Myocyte (in vitro differentiated cells): ENCODE data around the gene ZNF579. TPM values are rescaled to one million over a fixed set of nuclear protein-coding genes. Genes with fewer than 3 reads are reported as not detected.
"Not testable (repeated sequence)": the region's sequence is repeated elsewhere in the genome, so short reads cannot be mapped to it uniquely, and the experiment has no call there.

Source experiments
- DNase-seq: peaks from one replicate; pipeline ENCODE4 v3.0.0-alpha.2; 2012; ENCODE audit warnings: low read depth
- total RNA-seq: library from RNA; depleted of rRNA; stranded (reverse); fragments of >200 nt; gene quantifications from 2 replicates; pipeline ENCODE4 v1.2.3, GENCODE V29; 2014

ZNF579 gene
- total RNA-seq, 1 donor from 2014 or later = 13.3 TPM

DNA sequence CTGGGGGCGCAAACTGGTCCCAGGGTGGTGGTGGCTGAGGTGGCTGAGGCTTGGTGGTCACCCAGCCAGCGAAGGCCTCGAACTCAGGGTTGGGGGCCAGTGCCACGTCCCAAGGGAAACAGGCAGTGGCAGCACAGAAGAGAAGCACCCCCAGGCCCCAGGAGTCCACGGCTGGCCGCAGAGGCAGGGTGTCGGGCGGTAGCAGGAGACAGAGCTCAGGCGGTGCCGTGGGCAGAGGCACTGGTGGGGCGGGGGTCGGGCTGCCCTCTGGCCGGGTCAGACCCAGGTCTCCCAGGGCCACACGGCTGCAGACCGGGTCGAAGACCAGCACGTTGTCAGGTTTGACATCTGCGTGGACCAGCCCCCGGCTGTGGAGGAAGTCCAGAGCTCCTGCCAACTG is 39.6 kb downstream of the ZNF579 start:
- no peak for DNase-seq

DNA sequence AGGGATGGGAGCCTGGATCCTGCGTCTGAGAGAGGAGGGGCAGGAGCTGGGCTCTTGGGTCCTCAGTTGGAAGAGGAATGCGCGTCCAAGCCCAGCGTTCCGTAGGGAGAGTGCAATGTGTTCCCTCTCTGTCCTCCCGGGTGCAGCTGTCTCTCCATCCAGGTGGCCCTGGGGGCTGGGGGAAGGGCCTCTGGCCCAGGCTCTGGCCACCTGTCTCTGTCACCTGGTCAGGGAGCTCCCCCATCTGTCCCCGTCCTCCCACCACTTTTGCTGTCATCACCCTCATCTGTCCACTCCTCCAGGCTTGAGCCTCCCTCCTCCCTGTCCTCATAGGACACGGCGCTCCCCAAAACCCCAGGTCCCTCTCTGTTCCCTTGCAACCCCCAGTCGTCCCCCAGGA is 40.0 kb downstream of the ZNF579 start:
- DNase-seq = peak; percentile 87

DNA sequence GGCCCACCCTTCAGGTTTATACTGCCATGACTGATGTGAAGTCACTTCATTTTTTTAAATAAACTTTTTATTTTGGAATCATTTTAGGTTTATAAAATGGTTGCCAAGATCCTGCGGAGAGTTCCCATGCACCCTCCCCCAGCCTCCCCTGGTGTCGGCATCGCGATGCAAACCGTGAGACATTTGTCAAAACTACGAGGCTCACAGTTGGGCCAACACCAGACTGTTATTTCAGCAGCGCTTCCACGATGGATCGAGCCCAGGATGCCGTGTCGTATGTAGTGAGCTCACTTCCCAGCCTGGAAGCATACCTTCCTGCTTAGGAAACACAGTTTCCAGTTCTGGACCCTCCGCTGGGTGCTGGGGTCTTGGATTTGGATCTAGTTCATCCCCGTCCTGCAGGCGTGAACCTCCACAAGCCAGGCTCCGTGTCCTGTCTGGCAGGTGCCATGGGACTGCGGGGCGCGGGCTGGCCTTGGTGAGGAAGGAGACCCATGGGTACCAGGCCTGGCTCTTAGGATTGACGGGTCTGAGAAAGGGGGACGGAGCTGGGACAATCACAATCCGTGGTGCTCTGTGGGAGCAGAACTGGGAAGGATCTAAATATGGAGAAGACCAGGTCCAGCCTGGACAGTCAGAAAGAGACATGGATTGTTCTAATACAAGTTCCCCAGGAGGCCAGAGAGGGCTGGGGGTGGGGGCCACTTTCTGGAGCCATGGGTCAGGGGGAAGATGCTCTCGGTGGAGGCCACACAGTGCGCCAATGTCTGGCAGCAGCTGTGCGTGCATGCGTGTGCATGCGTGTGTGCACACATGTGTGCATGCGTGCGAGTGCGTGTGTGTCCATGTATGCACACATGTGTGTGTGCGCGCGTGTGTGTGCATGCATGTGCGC is 41.3 kb downstream of the ZNF579 start:
- no peak for DNase-seq

DNA sequence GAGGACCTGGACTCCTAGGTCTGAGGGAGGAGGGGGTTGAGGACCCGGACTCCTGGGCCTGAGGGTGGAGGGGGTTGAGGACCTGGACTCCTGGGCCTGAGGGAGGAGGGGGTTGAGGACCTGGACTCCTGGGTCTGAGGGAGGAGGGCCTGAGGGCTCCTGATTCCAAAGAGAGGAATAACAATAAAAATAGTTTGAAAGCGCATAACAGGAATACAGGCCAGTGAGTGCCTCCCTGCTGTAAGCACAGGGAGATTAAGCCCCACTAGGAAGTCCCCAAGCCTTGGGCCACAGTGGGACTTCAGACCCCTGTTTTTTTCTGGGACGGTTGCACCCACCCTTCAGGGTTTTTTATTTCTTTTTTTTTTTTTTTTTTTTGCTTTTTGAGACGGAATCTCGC is 42.5 kb downstream of the ZNF579 start:
- DNase-seq = no peak

DNA sequence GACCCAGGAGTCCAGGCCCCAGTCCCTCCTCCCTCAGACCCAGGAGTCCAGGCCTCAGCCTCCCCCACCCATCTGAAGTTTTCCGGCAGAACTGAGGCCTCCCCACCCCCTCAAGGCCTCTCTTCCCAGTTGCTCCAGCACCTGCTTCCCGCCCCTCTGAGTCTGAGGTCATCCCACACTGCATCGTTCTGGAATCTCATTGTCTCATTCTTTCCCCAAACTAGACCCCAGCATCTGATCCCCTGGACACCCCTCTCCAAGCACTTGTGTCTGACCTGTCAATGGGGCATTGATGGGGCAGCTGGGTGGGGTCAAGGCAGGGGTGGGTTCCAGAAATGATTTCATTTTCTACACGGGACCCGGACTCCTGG is 42.9 kb downstream of the ZNF579 start:
- peak; percentile 95 for DNase-seq

DNA sequence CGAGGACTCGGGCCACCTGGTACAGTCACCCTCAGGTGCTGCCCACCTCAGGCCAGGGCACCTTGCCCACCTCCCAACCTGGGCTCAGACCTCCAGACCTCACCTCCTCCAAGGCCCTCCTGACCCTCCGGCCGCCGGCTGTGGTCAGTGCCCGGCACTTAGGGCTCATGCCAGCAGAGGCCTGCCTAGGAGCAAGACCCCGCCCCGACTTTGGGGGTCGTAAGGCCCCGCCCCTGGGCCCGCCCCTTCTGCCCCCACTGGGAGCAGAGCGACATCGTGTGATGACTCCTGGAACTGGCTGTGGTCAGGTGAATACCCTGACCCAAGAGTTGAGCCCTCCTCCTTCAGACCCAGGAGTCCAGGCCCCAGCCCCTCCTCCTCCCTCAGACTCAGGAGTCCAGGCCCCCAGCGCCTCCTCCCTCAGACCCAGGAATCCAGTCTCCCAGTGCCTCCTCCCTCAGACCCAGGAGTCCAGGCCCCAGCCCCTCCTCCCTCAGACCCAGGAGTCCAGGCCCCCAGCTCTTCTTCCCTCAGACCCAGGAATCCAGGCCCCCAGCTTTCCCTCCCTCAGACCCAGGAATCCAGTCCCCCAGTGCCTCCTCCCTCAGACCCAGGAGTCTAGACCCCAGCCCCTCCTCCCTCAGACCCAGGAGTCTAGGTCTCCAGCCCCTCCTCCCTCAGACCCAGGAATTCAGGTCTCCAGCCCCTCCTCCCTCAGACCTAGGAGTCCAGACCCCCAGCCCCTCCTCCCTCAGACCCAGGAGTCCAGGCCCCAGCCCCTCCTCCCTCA is 43.5 kb downstream of the ZNF579 start, which contains the start of gene SBK2:
Gene SBK2, minus strand, starts transcription at position 183 of the 790 bp plus-strand sequence. CDS start 839 bp downstream, outside the sequence.
- peak; percentile 77 for DNase-seq

DNA sequence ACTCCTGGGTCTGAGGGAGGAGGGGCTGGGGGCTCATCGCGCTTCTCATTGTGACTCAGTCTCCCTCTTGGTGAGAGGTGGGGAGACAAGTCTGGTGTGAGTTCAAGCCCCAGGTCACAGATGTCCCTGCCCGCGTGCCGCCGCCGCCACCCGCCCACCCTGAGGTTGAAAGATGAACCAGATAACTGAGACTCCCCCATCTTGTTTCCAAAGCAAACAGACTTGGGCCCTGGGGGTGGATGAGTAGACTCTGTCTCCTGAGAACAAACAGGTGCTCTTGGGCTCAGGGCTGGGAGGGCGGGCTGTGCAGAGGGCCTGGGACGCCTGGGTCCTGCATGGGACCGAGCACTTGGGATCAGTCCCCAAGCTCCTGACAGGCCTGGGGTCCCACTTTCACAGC is 44.3 kb downstream of the ZNF579 start:
- DNase-seq = peak; percentile 68

DNA sequence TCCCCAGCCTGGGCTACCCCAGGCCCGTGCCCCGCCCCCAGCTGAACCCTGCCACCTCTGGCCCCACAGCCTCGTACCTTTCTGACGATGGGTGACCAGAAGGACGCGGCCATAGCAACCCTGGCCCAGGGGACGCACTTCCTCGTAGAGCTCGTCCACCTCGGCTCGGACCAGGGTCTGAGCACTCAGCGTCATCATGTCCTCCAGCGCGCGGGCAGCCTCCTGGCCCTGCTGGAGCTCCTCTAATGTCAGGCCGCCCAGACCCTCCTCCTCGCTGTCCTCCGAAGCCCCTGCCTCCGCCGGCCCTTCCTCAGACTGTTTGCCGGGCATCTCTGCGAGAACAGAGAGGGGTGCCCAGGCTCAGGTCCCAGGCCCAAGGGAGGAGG is 44.7 kb downstream of the ZNF579 start:
- no peak for DNase-seq

DNA sequence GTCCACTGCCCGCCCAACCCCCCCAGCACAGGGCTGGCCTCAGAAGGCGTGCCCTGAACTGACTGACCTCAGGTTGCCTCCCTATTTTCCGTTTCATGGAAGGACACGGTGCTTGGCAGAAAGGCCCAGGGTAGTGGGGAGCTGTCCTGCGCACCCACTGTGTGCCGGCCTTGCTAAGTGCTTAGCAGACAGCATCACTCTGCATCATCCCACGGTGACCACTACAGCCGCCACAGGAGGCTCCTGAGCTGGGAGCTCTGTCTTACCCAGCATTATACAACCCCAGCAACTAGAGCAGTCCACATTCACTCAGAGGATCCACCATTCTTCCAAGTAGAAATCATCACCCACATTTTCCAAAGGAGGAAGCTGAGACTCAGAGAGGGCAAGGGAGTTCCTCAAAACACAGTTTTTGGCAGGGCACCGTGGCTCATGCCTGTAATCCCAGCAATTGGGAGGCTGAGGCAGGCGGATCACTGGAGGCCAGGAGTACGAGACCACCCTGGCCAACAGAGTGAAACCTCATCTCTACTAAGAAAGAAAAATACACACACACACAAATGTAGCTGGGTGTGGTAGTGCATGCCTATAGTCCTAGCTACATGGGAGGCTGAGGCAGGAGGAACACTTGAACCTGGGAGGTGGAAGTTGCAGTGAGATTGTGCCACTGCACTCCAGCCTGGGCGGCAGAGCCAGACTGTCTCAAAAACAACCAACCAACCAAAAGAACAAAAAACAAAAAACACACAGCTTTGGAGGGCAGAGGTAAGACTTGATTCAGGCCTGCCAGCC is 45.3 kb downstream of the ZNF579 start:
- DNase-seq = no peak

DNA sequence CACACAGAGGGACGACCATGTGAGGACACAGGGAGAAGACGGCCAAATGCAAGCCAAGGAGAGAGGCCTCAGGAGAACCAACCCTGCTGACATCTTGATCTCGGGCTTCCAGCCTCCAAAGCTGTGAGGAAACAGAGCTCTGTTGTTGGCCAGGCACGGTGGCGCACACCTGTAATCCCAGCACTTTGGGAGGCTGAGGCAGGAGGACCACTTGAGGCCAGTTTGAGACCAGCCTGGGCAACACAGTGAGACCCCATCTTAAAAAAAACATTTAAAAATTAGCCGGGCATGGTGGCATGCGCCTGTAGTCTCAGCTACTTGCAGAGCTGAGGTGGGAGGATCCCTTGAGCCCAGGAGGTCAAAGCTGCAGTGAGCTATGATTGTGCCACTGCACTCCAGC is 46.4 kb downstream of the ZNF579 start:
- not testable (repeated sequence) for DNase-seq

DNA sequence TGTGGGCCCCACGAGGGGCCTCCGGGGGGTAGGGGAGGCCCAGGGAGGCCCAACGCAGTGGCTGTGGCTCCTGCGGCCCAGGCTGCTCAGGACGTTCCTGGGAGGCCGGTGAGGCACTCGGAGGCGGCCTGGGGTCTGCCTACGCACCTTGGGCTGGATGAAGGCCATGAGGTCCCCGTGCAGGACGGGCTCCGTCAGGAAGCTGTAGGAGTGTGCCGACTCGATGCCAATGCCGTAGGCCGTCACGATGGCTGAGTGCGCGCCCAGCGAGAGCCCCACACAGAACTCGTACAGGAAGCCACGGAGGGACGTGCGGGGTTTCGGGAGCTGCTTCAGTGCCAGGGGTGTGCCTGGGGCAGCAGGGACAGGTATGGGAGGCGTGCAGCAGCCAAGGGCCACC is 49.7 kb downstream of the ZNF579 start:
- DNase-seq = no peak

DNA sequence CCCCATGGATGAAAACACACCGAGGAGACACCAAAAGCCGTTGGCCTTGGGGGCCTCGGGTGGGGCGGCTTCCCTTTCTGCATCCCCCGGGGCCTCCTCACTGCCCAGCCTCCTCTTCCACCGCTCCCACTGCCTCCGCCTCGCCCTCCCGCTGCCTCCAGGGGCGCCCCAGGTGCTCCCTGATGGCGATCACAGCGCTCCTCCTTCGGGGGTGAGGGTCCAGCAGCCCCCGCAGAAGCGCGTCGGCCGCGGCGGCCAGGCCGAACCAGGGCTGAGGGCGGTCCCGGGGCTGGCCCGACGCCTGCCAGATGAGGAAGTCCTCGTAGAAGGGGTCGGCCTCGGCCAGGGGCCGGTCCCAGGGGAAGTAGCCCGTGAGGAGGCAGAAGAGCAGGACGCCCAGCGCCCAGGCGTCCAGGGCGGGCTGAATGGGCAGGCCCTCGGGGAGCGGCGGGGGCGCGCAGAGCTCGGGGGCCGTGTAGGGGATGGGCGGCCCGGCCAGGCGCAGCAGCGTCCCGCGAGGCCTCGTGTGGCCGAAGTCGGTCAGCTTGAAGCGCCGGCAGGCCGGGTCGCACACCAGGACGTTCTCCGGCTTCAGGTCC is 50.9 kb downstream of the ZNF579 start:
- DNase-seq = no peak

DNA sequence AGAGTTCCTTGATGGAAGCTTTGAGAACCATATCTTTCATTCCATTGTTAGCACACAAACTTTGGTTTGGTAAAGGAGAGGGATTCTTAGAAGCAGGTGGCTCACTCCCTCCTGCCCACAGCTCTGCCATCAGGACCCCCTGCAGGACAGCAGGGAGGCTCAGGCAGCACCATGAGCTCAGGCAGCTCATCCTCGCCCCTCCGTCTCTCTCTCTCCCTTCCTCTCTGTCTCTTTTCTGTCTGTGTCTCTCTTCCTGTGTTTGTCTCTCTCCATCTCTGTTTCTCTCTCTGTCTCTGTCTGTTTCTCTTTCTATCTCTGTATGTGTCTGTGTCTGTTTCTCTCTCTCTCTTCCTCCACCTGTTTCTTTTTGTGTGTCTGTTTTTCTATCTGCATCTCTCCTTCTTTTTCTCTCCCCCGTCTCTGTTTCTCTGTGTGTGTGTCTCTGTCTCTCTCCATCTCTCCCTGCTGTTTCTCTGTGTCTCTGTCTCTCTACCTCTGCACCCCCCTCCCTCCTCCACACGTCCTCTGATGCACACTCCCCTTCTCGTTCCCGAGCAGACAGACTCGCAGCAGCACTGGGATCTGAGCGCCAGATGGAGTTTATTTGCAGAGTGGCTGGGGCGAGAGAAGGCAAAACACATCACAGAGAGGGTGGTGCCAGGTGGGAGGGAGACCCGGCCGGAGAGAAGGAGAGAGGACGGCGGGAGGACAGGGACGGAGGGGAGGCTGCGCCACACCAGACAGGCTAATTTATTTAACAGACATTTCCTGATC is 52.4 kb downstream of the ZNF579 start:
- no peak for DNase-seq

DNA sequence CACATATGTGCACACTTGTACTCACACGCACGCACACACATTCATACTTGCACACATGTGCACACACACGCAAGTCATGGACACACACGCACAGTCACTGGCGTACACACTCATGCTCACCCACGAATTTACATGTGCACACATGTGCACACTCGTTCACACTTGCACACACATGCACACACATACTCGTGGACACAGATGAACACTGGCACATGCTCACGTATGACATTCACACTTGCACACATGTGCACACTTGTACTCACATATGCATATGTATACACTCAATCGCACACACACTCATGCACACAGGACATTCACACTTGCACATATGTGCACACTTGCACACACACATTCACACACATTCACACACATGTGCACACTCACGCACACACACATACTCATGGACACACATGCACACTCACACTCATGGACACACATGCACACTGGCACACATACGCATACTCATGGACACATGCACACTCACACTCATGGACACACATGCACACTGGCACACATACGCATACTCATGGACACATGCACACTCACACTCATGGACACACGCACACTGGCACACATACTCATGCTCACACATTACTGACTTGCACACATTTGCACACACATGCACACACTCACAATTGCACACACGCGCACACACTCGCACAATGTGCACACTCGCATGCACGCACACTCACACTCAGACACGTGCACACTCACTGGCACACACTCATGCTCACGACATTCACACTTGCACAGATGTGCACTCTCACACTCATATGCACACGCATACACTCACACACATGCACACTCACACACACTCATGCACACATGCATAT is 53.2 kb downstream of the ZNF579 start:
- DNase-seq = no peak

Other genes with a start within 250 kb of the ZNF579 start
- gene KMT5C, start 241.0 kb downstream of the ZNF579 start, total RNA-seq = 17.3 and 28.9 TPM in 2 replicates
- gene COX6B2, start 226.1 kb downstream of the ZNF579 start, total RNA-seq = 0.24 TPM in 1 of 2 replicates, not detected in the other
- not detected in 2 replicates for gene GARIN5B, start 217.6 kb downstream of the ZNF579 start, total RNA-seq
- 0.19 and 0.83 TPM in 2 replicates for gene IL11, start 210.4 kb downstream of the ZNF579 start, total RNA-seq
- not detected in 2 replicates for gene TMEM190, start 204.0 kb downstream of the ZNF579 start, total RNA-seq
- gene TMEM238, start 196.6 kb downstream of the ZNF579 start, total RNA-seq = not detected in 2 replicates
- 321 and 447 TPM in 2 replicates for gene RPL28, start 194.9 kb downstream of the ZNF579 start, total RNA-seq
- gene UBE2S, start 173.1 kb downstream of the ZNF579 start, total RNA-seq = 39.8 and 54.9 TPM in 2 replicates
- gene SHISA7, start 137.5 kb downstream of the ZNF579 start, total RNA-seq = not detected in 2 replicates
- 152 and 196 TPM in 2 replicates for gene ISOC2, start 119.2 kb downstream of the ZNF579 start, total RNA-seq
- gene C19orf85, start 116.1 kb downstream of the ZNF579 start, total RNA-seq = not detected in 2 replicates
- gene ZNF628, start 104.2 kb downstream of the ZNF579 start, total RNA-seq = 7.1 and 12.3 TPM in 2 replicates
- gene NAT14, start 95.7 kb downstream of the ZNF579 start, total RNA-seq = 24.7 and 26.4 TPM in 2 replicates
- gene SSC5D, start 92.4 kb downstream of the ZNF579 start, total RNA-seq = 1.2 and 2.1 TPM in 2 replicates
- gene SBK2, start 43.7 kb downstream of the ZNF579 start, total RNA-seq = 39.9 and 84.5 TPM in 2 replicates
- gene SBK3, start 35.3 kb downstream of the ZNF579 start, total RNA-seq = 1.4 and 5.1 TPM in 2 replicates
- 5.3 and 9.1 TPM in 2 replicates for gene FIZ1, start 18.7 kb upstream of the ZNF579 start, total RNA-seq
- gene ZNF524, start 19.4 kb upstream of the ZNF579 start, total RNA-seq = 21.9 and 29.8 TPM in 2 replicates
- 2.9 and 3.5 TPM in 2 replicates for gene ZNF865, start 24.8 kb upstream of the ZNF579 start, total RNA-seq
- 8.7 and 9.3 TPM in 2 replicates for gene ZNF784, start 43.7 kb upstream of the ZNF579 start, total RNA-seq
- gene ZNF580, start 60.2 kb upstream of the ZNF579 start, total RNA-seq = 10.2 and 14.7 TPM in 2 replicates
- 11.4 and 13.2 TPM in 2 replicates for gene ZNF581, start 62.8 kb upstream of the ZNF579 start, total RNA-seq
- 23.5 and 25.5 TPM in 2 replicates for gene CCDC106, start 67.4 kb upstream of the ZNF579 start, total RNA-seq
- 63.8 and 67.0 TPM in 2 replicates for gene U2AF2, start 74.2 kb upstream of the ZNF579 start, total RNA-seq
- 73.4 and 93.4 TPM in 2 replicates for gene EPN1, start 94.4 kb upstream of the ZNF579 start, total RNA-seq
- gene NLRP9, start 157.6 kb upstream of the ZNF579 start, total RNA-seq = not detected in 2 replicates
- not detected in 2 replicates for gene RFPL4A, start 178.2 kb upstream of the ZNF579 start, total RNA-seq
- not detected in 2 replicates for gene RFPL4AL1, start 188.3 kb upstream of the ZNF579 start, total RNA-seq